Thyroid gland (tissue), 4 donors: ENCODE measurements around the gene FAM120B. TPM values are rescaled to one million over a fixed set of nuclear protein-coding genes. Genes with fewer than 3 reads are reported as not detected.

Experiments
- DNase-seq, 2 donors: peaks; one replicate each; pipeline ENCODE4 v3.0.0-alpha.2; 2019
- H3K27ac ChIP-seq, 3 donors: fragments of 200-600 bp; sonication (generic); 1 replicate in 2 of 3; 2 replicates in 1 of 3; pipeline ENCODE4 v1.5.1; 2016 to 2019; ENCODE audit warnings: mild to moderate bottlenecking in 1 of 3, moderate library complexity in 1 of 3
- H3K27me3 ChIP-seq: fragments of 200-600 bp; sonication (generic); one replicate; pipeline ENCODE4 v1.5.1; 2019
- H3K36me3 ChIP-seq, 2 donors: fragments of 200-600 bp; sonication (generic); one replicate each; pipeline ENCODE4 v1.5.1; 2016 to 2019
- H3K4me1 ChIP-seq, 2 donors: fragments of 200-600 bp; sonication (generic); one replicate each; pipeline ENCODE4 v1.5.1; 2017 to 2019
- H3K4me3 ChIP-seq, 3 donors: fragments of 200-600 bp; sonication (generic); replicated peaks in 1 of 3; 1 replicate in 2 of 3; 2 replicates in 1 of 3; pipeline ENCODE4 v1.5.1; 2016; ENCODE audit warnings: mild to moderate bottlenecking in 1 of 3
- H3K9me3 ChIP-seq: fragments of 200-600 bp; sonication (generic); one replicate; pipeline ENCODE4 v1.5.1; 2017
- POLR2A ChIP-seq, 2 donors: fragments of 450-650 bp; IDR thresholded peaks; one replicate each; pipeline ENCODE4 v1.6.1; 2017; ENCODE audit warnings: antibody characterized with exemption in 2 of 2, mild to moderate bottlenecking in 2 of 2, moderate library complexity in 1 of 2
- WGBS, 2 donors: methylation state at CpG; one replicate each; pipeline ENCODE4 v1.1.5; 2017; 5-methylcytosine and 5-hydroxymethylcytosine counted together
- intact Hi-C: fragments of 100-400 bp; cut with DNase I; formaldehyde crosslinking; loops from one replicate; pipeline ENCODE4 v1.15.1; 2023
- total RNA-seq, 4 donors: library from RNA; depleted of rRNA; stranded (reverse); fragments of >200 nt; gene quantifications; one replicate each; pipeline ENCODE4 v1.2.3, GENCODE V29; 2016
- TF ChIP-seq, protein P1 (sequence below), 6 experiments: fragments of 200-600 bp in 3 of 6; fragments of 450-650 bp in 3 of 6; sonication (generic) in 3 of 6; IDR thresholded peaks; one replicate each; pipeline ENCODE4 v1.5.1; 2016 to 2019; ENCODE audit warnings: antibody characterized with exemption in 6 of 6, mild to moderate bottlenecking in 2 of 6, inconsistent platforms in 1 of 6, moderate library complexity in 1 of 6

The FAM120B gene
- total RNA-seq, 4 donors from 2014 or later = 26.9 to 38.4 (median 27.7) TPM

DNA sequence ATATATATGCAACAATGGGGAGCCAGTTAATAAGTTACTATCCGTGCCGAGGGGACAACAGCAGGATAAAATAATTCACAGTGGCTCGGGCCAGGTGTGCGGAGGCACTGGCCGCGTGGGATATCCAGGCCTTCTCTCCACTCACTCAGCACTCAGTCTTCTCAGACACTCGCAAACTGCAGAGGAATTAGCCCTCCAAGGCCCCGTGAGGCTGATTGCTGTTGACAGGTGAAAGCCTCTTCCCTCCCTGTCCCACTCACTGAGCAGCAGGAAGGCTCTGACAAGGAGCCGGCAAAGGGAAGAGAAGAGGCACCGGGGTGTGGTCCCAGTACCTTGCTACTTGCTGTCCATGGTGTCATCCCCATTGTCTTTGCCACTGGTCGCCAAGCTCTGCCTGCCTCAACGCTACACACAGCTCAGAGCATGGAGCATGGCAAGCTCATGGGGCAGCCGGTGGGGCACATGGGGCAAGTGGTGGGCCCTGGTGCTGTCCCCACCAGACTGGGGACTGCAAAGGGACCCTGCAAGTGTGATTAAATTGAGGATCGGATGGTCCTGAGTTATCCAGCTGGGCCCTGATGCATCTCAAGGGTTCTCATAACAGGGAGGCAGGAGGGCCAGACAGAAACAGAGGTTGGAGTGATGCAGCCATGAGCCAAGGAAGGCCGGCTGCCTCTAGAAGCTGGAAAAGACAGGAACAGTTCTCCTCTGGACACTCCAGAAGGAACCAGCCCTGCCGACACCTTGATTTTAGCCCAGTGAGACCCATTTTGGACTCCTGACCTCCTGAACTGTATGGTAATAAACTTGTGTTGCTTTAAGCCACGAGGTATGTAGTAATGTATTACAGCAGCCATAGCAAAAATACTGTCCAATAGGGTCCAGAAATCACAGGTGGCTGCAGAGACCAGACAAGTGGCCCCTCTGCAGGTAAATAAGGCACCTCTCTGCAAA is 126.9 kb downstream of the FAM120B start:
- H3K4me3 ChIP-seq = no peak overlapping the region
- no peaks in the 10 kb centered on the region for H3K9me3 ChIP-seq
- no peaks in the 10 kb centered on the region for H3K36me3 ChIP-seq
- DNase-seq = no peak
- peaks cover 4 to 13% of the 10 kb centered on the region in 2 donors for H3K4me1 ChIP-seq
- intact Hi-C loops = no loop called here
- no peaks in the 10 kb centered on the region for H3K27me3 ChIP-seq
- WGBS, 2 donors = 87 to 91% methylated on average over 17 of the region's 17 CpGs
- TF ChIP-seq, protein P1, sequence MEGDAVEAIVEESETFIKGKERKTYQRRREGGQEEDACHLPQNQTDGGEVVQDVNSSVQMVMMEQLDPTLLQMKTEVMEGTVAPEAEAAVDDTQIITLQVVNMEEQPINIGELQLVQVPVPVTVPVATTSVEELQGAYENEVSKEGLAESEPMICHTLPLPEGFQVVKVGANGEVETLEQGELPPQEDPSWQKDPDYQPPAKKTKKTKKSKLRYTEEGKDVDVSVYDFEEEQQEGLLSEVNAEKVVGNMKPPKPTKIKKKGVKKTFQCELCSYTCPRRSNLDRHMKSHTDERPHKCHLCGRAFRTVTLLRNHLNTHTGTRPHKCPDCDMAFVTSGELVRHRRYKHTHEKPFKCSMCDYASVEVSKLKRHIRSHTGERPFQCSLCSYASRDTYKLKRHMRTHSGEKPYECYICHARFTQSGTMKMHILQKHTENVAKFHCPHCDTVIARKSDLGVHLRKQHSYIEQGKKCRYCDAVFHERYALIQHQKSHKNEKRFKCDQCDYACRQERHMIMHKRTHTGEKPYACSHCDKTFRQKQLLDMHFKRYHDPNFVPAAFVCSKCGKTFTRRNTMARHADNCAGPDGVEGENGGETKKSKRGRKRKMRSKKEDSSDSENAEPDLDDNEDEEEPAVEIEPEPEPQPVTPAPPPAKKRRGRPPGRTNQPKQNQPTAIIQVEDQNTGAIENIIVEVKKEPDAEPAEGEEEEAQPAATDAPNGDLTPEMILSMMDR (IDR thresholded peaks at IDR 0.05) = no peak
- no peak for TF ChIP-seq POLR2A (IDR thresholded peaks at IDR 0.05)
- H3K27ac ChIP-seq = no peak overlapping the region

DNA sequence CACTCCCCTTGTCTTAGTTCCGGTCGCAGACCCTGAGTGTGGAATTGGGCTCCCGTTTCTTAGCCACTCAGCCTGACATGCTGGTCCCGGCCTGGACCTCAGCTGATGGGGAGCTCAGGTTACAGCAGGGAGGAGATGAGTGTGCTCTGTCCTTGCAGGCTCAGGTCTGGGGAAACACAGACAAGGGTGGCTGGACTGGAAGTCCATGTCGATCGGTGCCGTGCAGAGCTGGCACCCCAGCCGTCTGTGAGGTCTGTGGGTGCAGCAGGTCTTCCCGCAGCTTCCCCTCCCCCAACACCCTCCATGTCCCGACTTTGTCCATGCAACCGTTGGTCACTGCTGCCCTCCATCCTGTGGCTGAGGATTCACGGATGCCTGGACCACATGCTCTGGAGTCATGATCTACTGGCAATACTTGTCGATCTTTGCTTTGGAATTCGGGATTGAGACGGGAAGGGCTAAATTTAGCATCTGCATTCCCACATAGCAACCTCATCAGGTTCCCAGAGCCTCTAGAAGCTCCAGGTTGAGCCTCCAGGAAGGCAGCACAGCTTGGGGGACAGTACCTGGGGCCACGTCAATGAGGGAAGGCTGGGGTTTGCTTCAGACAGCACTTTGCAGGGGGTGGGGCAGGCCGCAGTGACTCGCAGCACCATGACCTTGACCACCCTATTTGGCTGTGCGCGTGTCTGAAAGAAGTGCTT is 127.7 kb downstream of the FAM120B start:
- WGBS, 2 donors = 71 to 73% methylated on average over 18 to 19 of the region's 20 CpGs
- H3K4me1 ChIP-seq = peaks cover 4 to 13% of the 10 kb centered on the region in 2 donors
- H3K4me3 ChIP-seq = no peak overlapping the region
- no peak for DNase-seq
- TF ChIP-seq, protein P1 (IDR thresholded peaks at IDR 0.05) = no peak
- no peak for TF ChIP-seq POLR2A (IDR thresholded peaks at IDR 0.05)
- intact Hi-C loops = no loop called here
- no peak overlapping the region for H3K27ac ChIP-seq
- H3K9me3 ChIP-seq = no peaks in the 10 kb centered on the region
- no peaks in the 10 kb centered on the region for H3K36me3 ChIP-seq
- no peaks in the 10 kb centered on the region for H3K27me3 ChIP-seq

DNA sequence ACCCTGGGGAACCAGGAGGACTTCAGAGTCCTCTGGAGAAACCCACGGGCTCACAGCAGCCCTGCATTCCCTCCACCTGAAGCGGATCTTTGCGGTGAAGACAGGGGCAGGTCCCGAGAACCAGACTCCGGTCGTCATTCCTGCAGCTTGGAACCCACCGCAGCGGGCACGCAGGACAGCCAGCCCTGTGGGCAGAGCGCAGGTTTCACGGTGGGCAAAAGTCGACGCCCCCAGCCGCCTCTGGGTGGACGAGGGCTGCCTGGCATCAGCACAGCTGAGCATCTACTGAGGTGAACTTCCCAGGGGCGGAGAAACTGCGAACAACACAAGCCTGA is 128.2 kb downstream of the FAM120B start:
- DNase-seq = no peak
- H3K4me3 ChIP-seq = no peak overlapping the region
- H3K4me1 ChIP-seq = peaks cover 4 to 13% of the 10 kb centered on the region in 2 donors
- TF ChIP-seq, protein P1 (IDR thresholded peaks at IDR 0.05) = no peak
- TF ChIP-seq POLR2A (IDR thresholded peaks at IDR 0.05) = no peak
- no peaks in the 10 kb centered on the region for H3K36me3 ChIP-seq
- intact Hi-C loops = no loop called here
- no peaks in the 10 kb centered on the region for H3K9me3 ChIP-seq
- no peak overlapping the region for H3K27ac ChIP-seq
- no peaks in the 10 kb centered on the region for H3K27me3 ChIP-seq
- 84 to 92% methylated on average over 8 to 17 of the region's 17 CpGs for WGBS, 2 donors

DNA sequence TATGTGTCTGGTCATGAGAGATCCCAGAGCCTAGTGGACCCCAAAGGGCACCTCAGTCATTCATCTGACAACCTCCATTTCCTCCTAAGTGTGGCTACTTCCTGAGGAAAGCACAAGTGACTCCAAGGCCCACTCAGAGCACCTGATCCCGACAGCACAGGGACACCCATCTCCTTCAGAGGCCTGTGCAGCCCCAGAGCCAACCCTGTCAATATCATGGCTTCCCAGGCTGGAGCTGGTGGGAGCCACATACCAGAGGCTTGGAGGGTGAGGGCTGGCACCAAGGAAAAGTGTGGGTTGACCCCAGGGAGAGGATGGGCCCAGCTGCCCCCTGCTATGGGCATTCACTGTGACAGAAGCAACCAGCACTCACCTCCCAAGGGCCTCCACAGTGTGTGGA is 129.2 kb downstream of the FAM120B start:
- H3K27ac ChIP-seq = no peak overlapping the region
- H3K4me3 ChIP-seq = no peak overlapping the region
- no peak for TF ChIP-seq POLR2A (IDR thresholded peaks at IDR 0.05)
- peaks cover 4 to 13% of the 10 kb centered on the region in 2 donors for H3K4me1 ChIP-seq
- H3K36me3 ChIP-seq = no peaks in the 10 kb centered on the region
- 90% methylated on average over 1 of the region's 1 CpG; no CpG with 5 or more reads in 1 of the 2 donors for WGBS, 2 donors
- H3K27me3 ChIP-seq = no peaks in the 10 kb centered on the region
- H3K9me3 ChIP-seq = no peaks in the 10 kb centered on the region
- no peak for DNase-seq
- intact Hi-C loops = no loop called here

DNA sequence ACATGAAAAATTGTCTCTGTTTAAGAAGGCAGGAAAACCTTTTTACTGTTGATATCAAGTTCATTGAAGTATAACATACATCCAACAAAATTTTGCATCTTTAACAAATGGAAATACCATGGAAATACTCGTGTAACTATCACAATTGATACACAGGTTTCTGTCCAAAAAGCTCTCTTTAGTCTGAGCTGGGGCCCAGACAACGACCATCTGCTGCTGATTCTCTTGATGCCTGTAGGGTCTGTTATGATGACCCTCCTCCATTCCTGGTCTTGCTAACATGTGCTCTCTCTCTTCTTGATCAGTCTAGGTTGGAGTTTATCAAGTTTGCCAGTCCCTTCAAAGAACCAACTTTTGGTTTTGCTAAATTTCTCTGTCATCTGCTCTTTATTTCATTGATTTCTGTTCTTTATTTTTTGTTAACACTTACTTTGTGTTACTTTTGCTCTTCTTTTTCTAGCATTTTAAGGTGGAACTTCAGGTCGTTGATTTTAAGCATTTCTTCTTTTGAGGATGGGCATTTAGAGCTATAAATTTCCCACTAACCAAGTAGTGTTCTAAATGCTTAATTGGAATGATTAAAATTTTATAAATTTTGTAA is 129.8 kb downstream of the FAM120B start:
- 84 to 93% methylated on average over 3 of the region's 3 CpGs for WGBS, 2 donors
- Histone ChIP-seq H3K36me3 (no peaks in the 10 kb centered on the region), H3K4me3 (no peak overlapping the region), H3K4me1 (peaks cover 4 to 13% of the 10 kb centered on the region in 2 donors), H3K27me3 (no peaks in the 10 kb centered on the region), H3K9me3 (no peaks in the 10 kb centered on the region), H3K27ac (no peak overlapping the region)
- no peak for DNase-seq
- TF ChIP-seq, protein P1 (IDR thresholded peaks at IDR 0.05) = no peak
- TF ChIP-seq POLR2A (IDR thresholded peaks at IDR 0.05) = no peak
- intact Hi-C loops = no loop called here
